Measurements from ENCODE around the gene ATPAF2.

The ATPAF2 gene

GRCh38 chr17:18056214-18056613 lies 17.2 kb upstream of the ATPAF2 start:
- no peaks in the 10 kb centered on the region for H4K20me1 ChIP-seq (ENCODE audit: insufficient read depth)
- no peak overlapping the region for H3K27ac ChIP-seq
- no peaks in the 10 kb centered on the region for H3K36me3 ChIP-seq (ENCODE audit: insufficient read depth)
- H3K4me3 ChIP-seq (IDR thresholded peaks at IDR 0.05; ENCODE audit: insufficient read depth, low read depth, low read length), result no peak overlapping the region
- no peak for TF ChIP-seq CTCF (conservative IDR thresholded peaks at IDR 0.05; ENCODE audit: low read depth, low read length)
- no peaks in the 10 kb centered on the region for H3K79me2 ChIP-seq (ENCODE audit: insufficient read depth, low read depth)
- no peaks in the 10 kb centered on the region for H3K27me3 ChIP-seq (ENCODE audit: insufficient read depth, low read depth)
- no peak overlapping the region for H3K4me2 ChIP-seq
- H3K4me1 ChIP-seq (ENCODE audit: low read depth, poor library complexity, severe bottlenecking), result no peaks in the 10 kb centered on the region
- H2AFZ ChIP-seq (ENCODE audit: low read depth), result no peak overlapping the region
- H3K9ac ChIP-seq, result no peak overlapping the region

GRCh38 chr17:18055597-18055996 lies 16.6 kb upstream of the ATPAF2 start:
- no peak overlapping the region for H2AFZ ChIP-seq (ENCODE audit: low read depth)
- no peak overlapping the region for H3K27ac ChIP-seq
- H3K27me3 ChIP-seq (ENCODE audit: insufficient read depth, low read depth), result no peaks in the 10 kb centered on the region
- TF ChIP-seq CTCF (conservative IDR thresholded peaks at IDR 0.05; ENCODE audit: low read depth, low read length), result no peak
- H3K79me2 ChIP-seq (ENCODE audit: insufficient read depth, low read depth), result no peaks in the 10 kb centered on the region
- no peak overlapping the region for H3K4me2 ChIP-seq
- H3K4me3 ChIP-seq (IDR thresholded peaks at IDR 0.05; ENCODE audit: insufficient read depth, low read depth, low read length), result no peak overlapping the region
- H4K20me1 ChIP-seq (ENCODE audit: insufficient read depth), result no peaks in the 10 kb centered on the region
- H3K9ac ChIP-seq, result no peak overlapping the region
- H3K36me3 ChIP-seq (ENCODE audit: insufficient read depth), result no peaks in the 10 kb centered on the region
- no peaks in the 10 kb centered on the region for H3K4me1 ChIP-seq (ENCODE audit: low read depth, poor library complexity, severe bottlenecking)

- no peak overlapping the region for H3K4me3 ChIP-seq (IDR thresholded peaks at IDR 0.05; ENCODE audit: insufficient read depth, low read depth, low read length)
- no peaks in the 10 kb centered on the region for H4K20me1 ChIP-seq (ENCODE audit: insufficient read depth)
- H3K36me3 ChIP-seq (ENCODE audit: insufficient read depth), result no peaks in the 10 kb centered on the region
- H3K79me2 ChIP-seq (ENCODE audit: insufficient read depth, low read depth), result no peaks in the 10 kb centered on the region
- H2AFZ ChIP-seq (ENCODE audit: low read depth), result no peak overlapping the region
- no peak for TF ChIP-seq CTCF (conservative IDR thresholded peaks at IDR 0.05; ENCODE audit: low read depth, low read length)
- no peak overlapping the region for H3K9ac ChIP-seq
- H3K4me2 ChIP-seq, result no peak overlapping the region
- H3K27me3 ChIP-seq (ENCODE audit: insufficient read depth, low read depth), result no peaks in the 10 kb centered on the region
- peaks cover 14% of the 10 kb centered on the region for H3K4me1 ChIP-seq (ENCODE audit: low read depth, poor library complexity, severe bottlenecking)
- no peak overlapping the region for H3K27ac ChIP-seq
Measured at GRCh38 chr17:18045691-18046350, 6.9 kb upstream of the ATPAF2 start.

GRCh38 chr17:18044609-18045008 lies 5.6 kb upstream of the ATPAF2 start:
- Histone ChIP-seq H4K20me1 (ENCODE audit: insufficient read depth) (no peaks in the 10 kb centered on the region), H3K27me3 (ENCODE audit: insufficient read depth, low read depth) (no peaks in the 10 kb centered on the region), H3K4me3 (IDR thresholded peaks at IDR 0.05; ENCODE audit: insufficient read depth, low read depth, low read length) (no peak overlapping the region), H3K4me2 (no peak overlapping the region), H3K27ac (no peak overlapping the region), H3K4me1 (ENCODE audit: low read depth, poor library complexity, severe bottlenecking) (peaks cover 20% of the 10 kb centered on the region), H3K9ac (no peak overlapping the region), H3K36me3 (ENCODE audit: insufficient read depth) (no peaks in the 10 kb centered on the region), H3K79me2 (ENCODE audit: insufficient read depth, low read depth) (no peaks in the 10 kb centered on the region), H2AFZ (ENCODE audit: low read depth) (no peak overlapping the region)
- TF ChIP-seq CTCF (conservative IDR thresholded peaks at IDR 0.05; ENCODE audit: low read depth, low read length), result no peak
